AG09309 (cell line): ENCODE results near the gene ITPRID1.

Experiments used
- DNase-seq: peaks from one replicate; pipeline ENCODE4 v3.0.0-alpha.2; 2010; ENCODE audit warnings: low read depth
- H3K4me3 ChIP-seq: 2 replicates; pipeline ENCODE4 v1.5.1; 2011; ENCODE audit warnings: mild to moderate bottlenecking, low read depth, low read length, moderate library complexity; ENCODE audit not compliant: control insufficient read depth
- CTCF ChIP-seq: IDR thresholded peaks from 2 replicates; pipeline ENCODE4 v1.5.1; 2011; ENCODE audit warnings: mild to moderate bottlenecking, low read depth, low read length, inconsistent platforms; ENCODE audit not compliant: insufficient read depth, control insufficient read depth; ENCODE audit errors: missing control alignments

The ITPRID1 gene

DNA sequence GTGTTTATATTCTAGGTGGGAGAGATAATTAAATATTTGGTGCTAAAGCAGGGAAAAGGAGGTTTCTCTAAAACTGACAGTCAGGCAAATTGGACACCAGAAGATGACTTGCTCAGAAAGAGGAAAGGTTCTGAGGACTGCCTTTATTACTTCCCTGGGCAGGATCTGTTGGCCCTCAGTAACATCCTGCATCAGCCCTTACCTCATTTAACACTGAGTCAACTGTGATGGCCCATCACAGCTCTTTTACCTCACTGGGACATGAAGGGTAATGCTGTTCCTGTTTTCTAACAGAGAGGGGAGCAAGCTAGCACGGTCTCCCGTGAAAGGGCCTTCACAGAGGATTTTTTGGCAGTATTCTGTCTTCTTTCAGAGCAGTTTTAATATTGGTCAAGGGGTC lies 185.2 kb downstream of the ITPRID1 start:
- H3K4me3 ChIP-seq = no peak overlapping the region
- no peak for DNase-seq
- no peak for TF ChIP-seq CTCF

GRCh38 chr7:31702354-31702753 lies 188.5 kb downstream of the ITPRID1 start:
- no peak for DNase-seq
- H3K4me3 ChIP-seq = no peak overlapping the region
- TF ChIP-seq CTCF = no peak

GRCh38 chr7:31705377-31705776 lies 191.5 kb downstream of the ITPRID1 start:
- H3K4me3 ChIP-seq = no peak overlapping the region
- DNase-seq = no peak

DNA sequence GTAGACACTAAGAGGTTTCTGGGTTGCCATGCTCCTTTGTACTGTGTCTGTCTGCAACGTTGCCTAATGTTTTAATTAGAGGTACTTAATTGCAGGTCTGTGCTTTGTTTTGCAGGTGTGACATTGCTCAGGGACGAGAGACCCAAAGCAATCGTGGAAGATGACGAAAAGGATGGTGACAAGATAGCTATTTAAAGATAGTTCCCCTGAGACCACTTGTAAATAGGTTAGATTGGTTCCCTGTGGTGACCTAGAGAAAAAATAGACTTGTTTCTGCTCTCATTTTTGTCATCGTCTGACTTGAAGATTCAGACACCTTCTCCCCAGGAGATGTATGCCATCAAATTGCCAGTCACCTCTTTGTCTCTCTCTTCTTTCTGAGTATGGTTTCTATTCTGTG lies 193.2 kb downstream of the ITPRID1 start:
- no peak for DNase-seq
- TF ChIP-seq CTCF = no peak
- H3K4me3 ChIP-seq = no peak overlapping the region

More at GRCh38 chr7:31705377-31705776, 191.5 kb downstream of the ITPRID1 start:
- no peak for TF ChIP-seq CTCF
